A549 (cell line): Measurements from ENCODE around the gene EIF4G1. TPM values are rescaled to one million over a fixed set of nuclear protein-coding genes. Genes with fewer than 3 reads are reported as not detected.

Experiments used
- ATAC-seq, 2 experiments: fragments of 200-7000 bp in 1 of 2; fragments of >200 bp in 1 of 2; cut with Nextera tagmentation in 1 of 2; cut with Tn5 transposase in 1 of 2; 3 replicates each; pipeline versions ENCODE4 v1.8.0 to v1.9.1; 2018 to 2020; ENCODE audit warnings: mild to moderate bottlenecking in 1 of 2, moderate library complexity in 1 of 2
- CTCF ChIA-PET: fragments of 300-600 bp; sonication (Branson Sonifier 250); formaldehyde crosslinking; extraction: SDS; loops from one replicate; lab custom pipeline; 2021; ENCODE audit warnings: antibody characterized with exemption, inconsistent platforms; lab: Yijun Ruan, JAX
- POLR2A ChIA-PET: fragments of 350-600 bp; formaldehyde crosslinking; extraction: SDS; loops from one replicate; lab custom pipeline; 2021; ENCODE audit warnings: antibody characterized with exemption, inconsistent platforms; lab: Yijun Ruan, JAX
- DNase-seq, 2 experiments: peaks; one replicate each; pipeline versions ENCODE4 v3.0.0 to v3.0.0-alpha.2; 2011 to 2016; ENCODE audit warnings: low read depth in 1 of 2, low spot score in 1 of 2
- FAIRE-seq: peaks from 2 replicates; lab custom pipeline; 2011; peaks lifted over from hg19 to GRCh38; lab: Jason Lieb, UNC
- H3K27ac ChIP-seq, 2 experiments: fragments of >200 bp; sonication (Bioruptor Twin); formaldehyde crosslinking; 3 replicates each; pipeline ENCODE4 v1.5.1; 2016 to 2017
- H3K4me1 ChIP-seq: fragments of >200 bp; sonication (Bioruptor Twin); formaldehyde crosslinking; 3 replicates; pipeline ENCODE4 v1.6.1; 2016
- H3K4me2 ChIP-seq: fragments of >200 bp; sonication (Bioruptor Twin); formaldehyde crosslinking; 3 replicates; pipeline ENCODE4 v1.6.1; 2016
- H3K4me3 ChIP-seq: fragments of >200 bp; sonication (Bioruptor Twin); formaldehyde crosslinking; 3 replicates; pipeline ENCODE4 v1.5.1; 2016
- H3K9me3 ChIP-seq: fragments of >200 bp; sonication (Bioruptor Twin); formaldehyde crosslinking; 3 replicates; pipeline ENCODE4 v1.6.1; 2016
- CBX2 ChIP-seq: fragments of 200-600 bp; sonication (generic); IDR thresholded peaks from 2 replicates; pipeline ENCODE4 v1.6.1; 2016; ENCODE audit warnings: low read depth, mild to moderate bottlenecking, borderline replicate concordance
- CBX8 ChIP-seq: fragments of 200-600 bp; sonication (generic); IDR thresholded peaks from 2 replicates; pipeline ENCODE4 v1.6.1; 2016
- CHD2 ChIP-seq: fragments of 150-350 bp; IDR thresholded peaks from 2 replicates; pipeline ENCODE4 v1.6.1; 2014; ENCODE audit warnings: low read length; ENCODE audit not compliant: partially characterized antibody
- CHD4 ChIP-seq: fragments of 200-600 bp; sonication (generic); IDR thresholded peaks from 2 replicates; pipeline ENCODE4 v1.6.1; 2016; ENCODE audit warnings: antibody characterized with exemption, mild to moderate bottlenecking, borderline replicate concordance
- EHMT2 ChIP-seq: fragments of 200-600 bp; sonication (generic); IDR thresholded peaks from 2 replicates; pipeline ENCODE4 v1.6.1; 2016; ENCODE audit warnings: antibody characterized with exemption, low read depth, mild to moderate bottlenecking, moderate library complexity
- EP300 ChIP-seq, 2 experiments: fragments of >200 bp; sonication (Bioruptor Twin); formaldehyde crosslinking; IDR thresholded peaks; 2 replicates in 1 of 2; 3 replicates in 1 of 2; pipeline ENCODE4 v1.6.1; 2016 to 2017
- ESRRA ChIP-seq: fragments of 150-350 bp; IDR thresholded peaks from 2 replicates; pipeline ENCODE4 v1.6.1; 2014; ENCODE audit warnings: mild to moderate bottlenecking, low read length, borderline replicate concordance
- GATA3 ChIP-seq: IDR thresholded peaks from 2 replicates; pipeline ENCODE4 v1.6.1; 2012; ENCODE audit warnings: borderline replicate concordance
- HES2 ChIP-seq: fragments of >200 bp; sonication (Bioruptor Twin); formaldehyde crosslinking; IDR thresholded peaks from 2 replicates; pipeline ENCODE4 v1.6.1; 2016
- HEYL ChIP-seq: fragments of 250-450 bp; sonication (Bioruptor Pico); IDR thresholded peaks from 2 replicates; pipeline ENCODE4 v1.8.0; 2021; ENCODE audit warnings: mild to moderate bottlenecking, moderate library complexity
- HOXA7 ChIP-seq: fragments of 250-450 bp; sonication (Bioruptor Pico); IDR thresholded peaks from 2 replicates; pipeline ENCODE4 v1.5.0; 2020; ENCODE audit warnings: mild to moderate bottlenecking, moderate library complexity
- JUN ChIP-seq, 2 experiments: fragments of >200 bp; sonication (Bioruptor Twin); formaldehyde crosslinking; IDR thresholded peaks; 2 replicates in 1 of 2; 3 replicates in 1 of 2; pipeline ENCODE4 v1.6.1; 2016 to 2017
- JUNB ChIP-seq: fragments of >200 bp; sonication (Bioruptor Twin); formaldehyde crosslinking; IDR thresholded peaks from 2 replicates; pipeline ENCODE4 v1.6.1; 2016
- KDM1A ChIP-seq: fragments of 200-600 bp; sonication (generic); IDR thresholded peaks from 2 replicates; pipeline ENCODE4 v1.6.1; 2016; ENCODE audit warnings: low read depth, mild to moderate bottlenecking
- KDM5A ChIP-seq: fragments of 200-600 bp; sonication (generic); IDR thresholded peaks from 2 replicates; pipeline ENCODE4 v1.6.1; 2016; ENCODE audit warnings: antibody characterized with exemption, mild to moderate bottlenecking
- MAFK ChIP-seq: fragments of 450-650 bp; IDR thresholded peaks from 2 replicates; pipeline ENCODE4 v1.6.1; 2014; ENCODE audit not compliant: partially characterized antibody
- NFE2L2 ChIP-seq: fragments of 150-350 bp; conservative IDR thresholded peaks from 2 replicates; pipeline ENCODE4 v1.6.1; 2014; ENCODE audit warnings: low read length
- NPAS2 ChIP-seq: fragments of 250-450 bp; sonication (Bioruptor Pico); IDR thresholded peaks from 2 replicates; pipeline ENCODE4 v1.8.0; 2022; ENCODE audit warnings: mild to moderate bottlenecking, moderate library complexity, borderline replicate concordance
- POLR2A ChIP-seq: IDR thresholded peaks from 2 replicates; pipeline ENCODE4 v1.6.1; 2012; ENCODE audit warnings: mild to moderate bottlenecking, low read length
- POLR2AphosphoS2 ChIP-seq: conservative IDR thresholded peaks from 2 replicates; pipeline ENCODE4 v1.6.1; 2012; ENCODE audit warnings: low read length, improper control_type of control experiment, inconsistent platforms
- RARB ChIP-seq: fragments of 250-450 bp; sonication (Bioruptor Pico); IDR thresholded peaks from 2 replicates; pipeline ENCODE4 v1.8.0; 2021; ENCODE audit warnings: mild to moderate bottlenecking, moderate library complexity
- RNF2 ChIP-seq: fragments of 200-600 bp; sonication (generic); IDR thresholded peaks from 2 replicates; pipeline ENCODE4 v1.6.1; 2016; ENCODE audit warnings: low read depth, mild to moderate bottlenecking, antibody characterized with exemption, moderate library complexity, borderline replicate concordance
- TFCP2L1 ChIP-seq: fragments of 250-450 bp; sonication (Bioruptor Pico); IDR thresholded peaks from 2 replicates; pipeline ENCODE4 v1.5.0; 2021; ENCODE audit warnings: mild to moderate bottlenecking
- TP53 ChIP-seq: fragments of 250-450 bp; sonication (Bioruptor Pico); IDR thresholded peaks from 2 replicates; pipeline ENCODE4 v1.5.0; 2021; ENCODE audit warnings: mild to moderate bottlenecking, moderate library complexity
- USF2 ChIP-seq: fragments of 450-650 bp; IDR thresholded peaks from 2 replicates; pipeline ENCODE4 v1.6.1; 2014; ENCODE audit warnings: antibody characterized with exemption
- ZC3H11A ChIP-seq: fragments of 450-650 bp; IDR thresholded peaks from 2 replicates; pipeline ENCODE4 v1.6.1; 2014; ENCODE audit warnings: antibody characterized with exemption, mild to moderate bottlenecking
- ZSCAN20 ChIP-seq: fragments of 250-450 bp; sonication (Bioruptor Pico); IDR thresholded peaks from 2 replicates; pipeline ENCODE4 v1.8.0; 2022; ENCODE audit warnings: mild to moderate bottlenecking, moderate library complexity
- WGBS: methylation state at CpG from one replicate; pipeline ENCODE4 v1.1.6; 2017; ENCODE audit errors: missing lambda C conversion rate; 5-methylcytosine and 5-hydroxymethylcytosine counted together
- polyA plus RNA-seq, 4 experiments: library from polyadenylated mRNA; depleted of rRNA in 3 of 4; stranded (reverse); fragments of >200 nt; fragmentation: RNase III in 1 of 4; extraction: RNeasy Plus Mini Kit Qiagen cat#74134 plus additional on column Dnase treatment in 1 of 4; gene quantifications; 2 replicates in 3 of 4; 3 replicates in 1 of 4; pipeline ENCODE4 v1.2.3, GENCODE V29; 2011 to 2017
- TF ChIP-seq, protein P1 (sequence below): IDR thresholded peaks from 2 replicates; pipeline ENCODE4 v1.6.1; 2012
- TF ChIP-seq, protein P2 (sequence below): fragments of 250-450 bp; sonication (Bioruptor Pico); IDR thresholded peaks from 2 replicates; pipeline ENCODE4 v1.5.0; 2021; ENCODE audit warnings: mild to moderate bottlenecking, moderate library complexity, borderline replicate concordance
- TF ChIP-seq, protein P3 (sequence below): fragments of >200 bp; sonication (Bioruptor Twin); formaldehyde crosslinking; IDR thresholded peaks from 3 replicates; pipeline ENCODE4 v1.6.1; 2016

The EIF4G1 gene
- polyA plus RNA-seq, 2 of the 4 experiments (the other 2 are of a cell fraction): 152 to 248 TPM

DNA sequence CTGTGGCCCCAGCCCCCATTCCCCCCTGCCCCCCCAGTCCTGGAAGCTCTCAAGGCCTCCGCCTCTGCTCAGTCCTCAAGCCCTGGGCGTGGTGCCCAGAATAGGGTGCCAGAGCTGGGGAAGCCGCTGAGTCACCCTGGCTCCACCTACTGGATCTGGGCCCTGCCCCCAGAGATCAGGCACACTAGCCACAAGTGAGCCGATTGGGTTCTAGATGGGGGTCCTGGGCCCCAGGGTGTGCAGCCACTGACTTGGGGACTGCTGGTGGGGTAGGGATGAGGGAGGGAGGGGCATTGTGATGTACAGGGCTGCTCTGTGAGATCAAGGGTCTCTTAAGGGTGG is 5.7 kb downstream of the EIF4G1 start (continued):
- TF ChIP-seq ZC3H11A (no peak), CHD4 (no peak), KDM1A (no peak), RARB (CRISPR knock-in tag) (no peak)

GRCh38 chr3:184321666-184322065 is 7.3 kb downstream of the EIF4G1 start:
- no peak for ATAC-seq
- POLR2A ChIA-PET: no interaction called here
- no peak overlapping the region for H3K4me3 ChIP-seq
- TF ChIP-seq RARB (CRISPR knock-in tag) (no peak), TFCP2L1 (CRISPR knock-in tag) (no peak), POLR2AphosphoS2 (no peak), GATA3 (no peak), CBX8 (no peak), HES2 (no peak), CHD2 (no peak), HEYL (CRISPR knock-in tag) (no peak), NFE2L2 (no peak), TP53 (CRISPR knock-in tag) (no peak), ZSCAN20 (CRISPR knock-in tag) (no peak), EP300 (IDR thresholded peaks at IDR 0.05) (no peak), CBX2 (no peak), ESRRA (no peak), HOXA7 (CRISPR knock-in tag) (no peak)
- TF ChIP-seq, protein P1, sequence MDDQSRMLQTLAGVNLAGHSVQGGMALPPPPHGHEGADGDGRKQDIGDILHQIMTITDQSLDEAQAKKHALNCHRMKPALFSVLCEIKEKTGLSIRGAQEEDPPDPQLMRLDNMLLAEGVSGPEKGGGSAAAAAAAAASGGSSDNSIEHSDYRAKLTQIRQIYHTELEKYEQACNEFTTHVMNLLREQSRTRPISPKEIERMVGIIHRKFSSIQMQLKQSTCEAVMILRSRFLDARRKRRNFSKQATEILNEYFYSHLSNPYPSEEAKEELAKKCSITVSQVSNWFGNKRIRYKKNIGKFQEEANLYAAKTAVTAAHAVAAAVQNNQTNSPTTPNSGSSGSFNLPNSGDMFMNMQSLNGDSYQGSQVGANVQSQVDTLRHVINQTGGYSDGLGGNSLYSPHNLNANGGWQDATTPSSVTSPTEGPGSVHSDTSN: no peak
- TF ChIP-seq, protein P2, sequence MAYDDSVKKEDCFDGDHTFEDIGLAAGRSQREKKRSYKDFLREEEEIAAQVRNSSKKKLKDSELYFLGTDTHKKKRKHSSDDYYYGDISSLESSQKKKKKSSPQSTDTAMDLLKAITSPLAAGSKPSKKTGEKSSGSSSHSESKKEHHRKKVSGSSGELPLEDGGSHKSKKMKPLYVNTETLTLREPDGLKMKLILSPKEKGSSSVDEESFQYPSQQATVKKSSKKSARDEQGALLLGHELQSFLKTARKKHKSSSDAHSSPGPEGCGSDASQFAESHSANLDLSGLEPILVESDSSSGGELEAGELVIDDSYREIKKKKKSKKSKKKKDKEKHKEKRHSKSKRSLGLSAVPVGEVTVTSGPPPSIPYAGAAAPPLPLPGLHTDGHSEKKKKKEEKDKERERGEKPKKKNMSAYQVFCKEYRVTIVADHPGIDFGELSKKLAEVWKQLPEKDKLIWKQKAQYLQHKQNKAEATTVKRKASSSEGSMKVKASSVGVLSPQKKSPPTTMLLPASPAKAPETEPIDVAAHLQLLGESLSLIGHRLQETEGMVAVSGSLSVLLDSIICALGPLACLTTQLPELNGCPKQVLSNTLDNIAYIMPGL (CRISPR knock-in tag): no peak
- TF ChIP-seq, all 56 proteins: peak for 0
- CTCF ChIA-PET: interaction anchor here (0.6 kb wide), 1 partner anchor 269 kb away, joined by 3 read pairs; no protein-coding TSS in a partner anchor
- DNase-seq (no peak), FAIRE-seq (no peak)
- H3K9me3 ChIP-seq: no peaks in the 10 kb centered on the region
- H3K27ac ChIP-seq: peak overlapping the region in 1 of 2 experiments; percentile 40; a peak in 1 of 6 replicates
- no peak overlapping the region for H3K4me2 ChIP-seq
- WGBS: 93% methylated on average over 5 of the region's 5 CpGs
- H3K4me1 ChIP-seq: peaks cover 44% of the 10 kb centered on the region

GRCh38 chr3:184322731-184323487 is 8.5 kb downstream of the EIF4G1 start:
- CTCF ChIA-PET: interaction anchor here (1.2 kb wide), 1 partner anchor 15 kb away, joined by 4 read pairs; the partner anchor contains the start of gene FAM131A
- H3K27ac ChIP-seq: no peak overlapping the region
- no peak overlapping the region for H3K4me3 ChIP-seq
- H3K4me1 ChIP-seq: peaks cover 32% of the 10 kb centered on the region
- 91% methylated on average over 16 of the region's 20 CpGs for WGBS
- ATAC-seq (no peak), FAIRE-seq (no peak), DNase-seq (no peak)
- POLR2A ChIA-PET: interaction anchor here (0.6 kb wide), 1 partner anchor 40 kb away, joined by 3 read pairs; no protein-coding TSS in a partner anchor
- H3K9me3 ChIP-seq: no peaks in the 10 kb centered on the region
- no peak overlapping the region for H3K4me2 ChIP-seq
- TF ChIP-seq, protein P2 (CRISPR knock-in tag): no peak
- TF ChIP-seq EHMT2: no peak
- TF ChIP-seq, protein P3, sequence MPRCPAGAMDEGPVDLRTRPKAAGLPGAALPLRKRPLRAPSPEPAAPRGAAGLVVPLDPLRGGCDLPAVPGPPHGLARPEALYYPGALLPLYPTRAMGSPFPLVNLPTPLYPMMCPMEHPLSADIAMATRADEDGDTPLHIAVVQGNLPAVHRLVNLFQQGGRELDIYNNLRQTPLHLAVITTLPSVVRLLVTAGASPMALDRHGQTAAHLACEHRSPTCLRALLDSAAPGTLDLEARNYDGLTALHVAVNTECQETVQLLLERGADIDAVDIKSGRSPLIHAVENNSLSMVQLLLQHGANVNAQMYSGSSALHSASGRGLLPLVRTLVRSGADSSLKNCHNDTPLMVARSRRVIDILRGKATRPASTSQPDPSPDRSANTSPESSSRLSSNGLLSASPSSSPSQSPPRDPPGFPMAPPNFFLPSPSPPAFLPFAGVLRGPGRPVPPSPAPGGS: no peak
- TF ChIP-seq NPAS2 (CRISPR knock-in tag): no peak
- no peak for TF ChIP-seq JUNB
- TF ChIP-seq USF2: no peak
- TF ChIP-seq JUN (IDR thresholded peaks at IDR 0.05): no peak
- TF ChIP-seq CBX2: no peak
- TF ChIP-seq HOXA7 (CRISPR knock-in tag): no peak
- no peak for TF ChIP-seq CHD4
- TF ChIP-seq TFCP2L1 (CRISPR knock-in tag): no peak
- no peak for TF ChIP-seq RNF2
- no peak for TF ChIP-seq KDM5A
- no peak for TF ChIP-seq POLR2A
- TF ChIP-seq MAFK: no peak
